ENCODE results near the gene PCDHGA2.

DNA sequence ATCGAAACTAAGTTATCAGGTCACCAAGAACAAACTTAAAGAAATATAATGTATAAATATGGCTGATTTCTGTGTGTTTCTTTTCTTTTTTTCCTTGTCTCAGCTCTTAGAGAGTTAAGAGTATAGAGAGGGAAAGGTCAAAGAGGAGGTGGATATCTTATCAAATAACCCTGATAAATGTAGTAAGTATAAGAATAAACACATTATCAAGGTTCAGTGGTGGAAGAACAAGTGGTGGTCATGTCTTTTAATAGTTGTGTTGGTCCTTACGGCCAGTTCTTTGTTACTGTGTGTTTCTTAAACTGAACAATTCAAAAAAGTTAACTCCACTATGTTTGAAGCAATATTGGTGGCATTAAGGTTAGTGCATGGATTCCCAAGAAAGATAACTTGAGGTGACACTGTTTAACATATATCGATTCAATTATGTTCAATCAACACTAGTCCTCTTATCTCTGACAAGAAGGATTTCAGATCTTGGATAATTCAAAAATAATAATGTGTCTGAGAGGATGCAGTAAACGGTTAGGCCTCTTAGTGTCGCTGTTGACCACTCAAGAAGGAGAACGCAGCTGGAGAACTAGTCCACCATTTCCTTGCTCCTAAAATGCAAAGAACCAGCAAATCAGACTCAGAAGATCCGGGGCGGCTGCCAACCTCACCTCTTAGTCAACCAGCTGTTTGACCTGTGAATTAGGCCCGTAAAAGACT lies 4.8 kb downstream of the PCDHGA2 start, which contains the start of gene PCDHGA3:
- TF ChIP-seq, protein P1, sequence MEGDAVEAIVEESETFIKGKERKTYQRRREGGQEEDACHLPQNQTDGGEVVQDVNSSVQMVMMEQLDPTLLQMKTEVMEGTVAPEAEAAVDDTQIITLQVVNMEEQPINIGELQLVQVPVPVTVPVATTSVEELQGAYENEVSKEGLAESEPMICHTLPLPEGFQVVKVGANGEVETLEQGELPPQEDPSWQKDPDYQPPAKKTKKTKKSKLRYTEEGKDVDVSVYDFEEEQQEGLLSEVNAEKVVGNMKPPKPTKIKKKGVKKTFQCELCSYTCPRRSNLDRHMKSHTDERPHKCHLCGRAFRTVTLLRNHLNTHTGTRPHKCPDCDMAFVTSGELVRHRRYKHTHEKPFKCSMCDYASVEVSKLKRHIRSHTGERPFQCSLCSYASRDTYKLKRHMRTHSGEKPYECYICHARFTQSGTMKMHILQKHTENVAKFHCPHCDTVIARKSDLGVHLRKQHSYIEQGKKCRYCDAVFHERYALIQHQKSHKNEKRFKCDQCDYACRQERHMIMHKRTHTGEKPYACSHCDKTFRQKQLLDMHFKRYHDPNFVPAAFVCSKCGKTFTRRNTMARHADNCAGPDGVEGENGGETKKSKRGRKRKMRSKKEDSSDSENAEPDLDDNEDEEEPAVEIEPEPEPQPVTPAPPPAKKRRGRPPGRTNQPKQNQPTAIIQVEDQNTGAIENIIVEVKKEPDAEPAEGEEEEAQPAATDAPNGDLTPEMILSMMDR (IDR thresholded peaks at IDR 0.05; ENCODE audit: low read depth, low read length, missing input control) = peak; percentile 19
- TF ChIP-seq ATF3 (IDR thresholded peaks at IDR 0.05) (no peak), EGR1 (IDR thresholded peaks at IDR 0.05; ENCODE audit: low read depth in 2 of 2) (no peak), TAF1 (conservative IDR thresholded peaks at IDR 0.05) (no peak), YY1 (IDR thresholded peaks at IDR 0.05) (no peak), JUND (IDR thresholded peaks at IDR 0.05) (no peak), FOXA1 (IDR thresholded peaks at IDR 0.05) (no peak), SP1 (IDR thresholded peaks at IDR 0.05) (no peak), RAD21 (IDR thresholded peaks at IDR 0.05) (peak; percentile 21 to 33), RXRA (IDR thresholded peaks at IDR 0.05) (no peak), HNF4G (IDR thresholded peaks at IDR 0.05) (no peak), ZBTB33 (IDR thresholded peaks at IDR 0.05) (no peak)
- TF ChIP-seq, protein P2, sequence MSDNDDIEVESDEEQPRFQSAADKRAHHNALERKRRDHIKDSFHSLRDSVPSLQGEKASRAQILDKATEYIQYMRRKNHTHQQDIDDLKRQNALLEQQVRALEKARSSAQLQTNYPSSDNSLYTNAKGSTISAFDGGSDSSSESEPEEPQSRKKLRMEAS (IDR thresholded peaks at IDR 0.05) = no peak
- TF ChIP-seq, protein P3, sequence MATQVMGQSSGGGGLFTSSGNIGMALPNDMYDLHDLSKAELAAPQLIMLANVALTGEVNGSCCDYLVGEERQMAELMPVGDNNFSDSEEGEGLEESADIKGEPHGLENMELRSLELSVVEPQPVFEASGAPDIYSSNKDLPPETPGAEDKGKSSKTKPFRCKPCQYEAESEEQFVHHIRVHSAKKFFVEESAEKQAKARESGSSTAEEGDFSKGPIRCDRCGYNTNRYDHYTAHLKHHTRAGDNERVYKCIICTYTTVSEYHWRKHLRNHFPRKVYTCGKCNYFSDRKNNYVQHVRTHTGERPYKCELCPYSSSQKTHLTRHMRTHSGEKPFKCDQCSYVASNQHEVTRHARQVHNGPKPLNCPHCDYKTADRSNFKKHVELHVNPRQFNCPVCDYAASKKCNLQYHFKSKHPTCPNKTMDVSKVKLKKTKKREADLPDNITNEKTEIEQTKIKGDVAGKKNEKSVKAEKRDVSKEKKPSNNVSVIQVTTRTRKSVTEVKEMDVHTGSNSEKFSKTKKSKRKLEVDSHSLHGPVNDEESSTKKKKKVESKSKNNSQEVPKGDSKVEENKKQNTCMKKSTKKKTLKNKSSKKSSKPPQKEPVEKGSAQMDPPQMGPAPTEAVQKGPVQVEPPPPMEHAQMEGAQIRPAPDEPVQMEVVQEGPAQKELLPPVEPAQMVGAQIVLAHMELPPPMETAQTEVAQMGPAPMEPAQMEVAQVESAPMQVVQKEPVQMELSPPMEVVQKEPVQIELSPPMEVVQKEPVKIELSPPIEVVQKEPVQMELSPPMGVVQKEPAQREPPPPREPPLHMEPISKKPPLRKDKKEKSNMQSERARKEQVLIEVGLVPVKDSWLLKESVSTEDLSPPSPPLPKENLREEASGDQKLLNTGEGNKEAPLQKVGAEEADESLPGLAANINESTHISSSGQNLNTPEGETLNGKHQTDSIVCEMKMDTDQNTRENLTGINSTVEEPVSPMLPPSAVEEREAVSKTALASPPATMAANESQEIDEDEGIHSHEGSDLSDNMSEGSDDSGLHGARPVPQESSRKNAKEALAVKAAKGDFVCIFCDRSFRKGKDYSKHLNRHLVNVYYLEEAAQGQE (IDR thresholded peaks at IDR 0.05) = no peak
